Activated CD4-positive, alpha-beta T cell treated with anti-CD3 and anti-CD28 coated beads for 4 hours (primary cell): ENCODE data around the gene LY6G5C.

ENCODE experiments used
- DNase-seq, 2 donors: peaks; one replicate each; pipeline ENCODE4 v3.0.0-alpha.2; 2020

The LY6G5C gene

GRCh38 chr6:31660381-31661261 is 20.2 kb downstream of the LY6G5C start, which contains the start of gene C6orf47:
Gene C6orf47 (minus strand): TSS chr6:31660778. CDS start chr6:31659947, 831 bp downstream.
- peak; percentile 71 to 80 for DNase-seq

- peak in 1 of 2 donors; percentile 41 for DNase-seq
Observed at GRCh38 chr6:31659649-31660380, 21.1 kb downstream of the LY6G5C start.

GRCh38 chr6:31658983-31659648 is 21.8 kb downstream of the LY6G5C start:
- no peak for DNase-seq

GRCh38 chr6:31658158-31658688 is 22.6 kb downstream of the LY6G5C start:
- no peak for DNase-seq

GRCh38 chr6:31657406-31658157 is 23.3 kb downstream of the LY6G5C start:
- peak in 1 of 2 donors; percentile 25 for DNase-seq

GRCh38 chr6:31655349-31656237 is 25.3 kb downstream of the LY6G5C start, which contains the start of gene APOM:
Gene APOM (plus strand): TSS chr6:31655894. CDS start chr6:31655967, 73 bp downstream.
- DNase-seq = no peak

- DNase-seq = no peak
Observed at GRCh38 chr6:31654574-31655348, 26.1 kb downstream of the LY6G5C start.

- peak in 1 of 2 donors; percentile 90 for DNase-seq
Observed at GRCh38 chr6:31652925-31653724, 27.7 kb downstream of the LY6G5C start.

GRCh38 chr6:31651602-31652191 is 29.2 kb downstream of the LY6G5C start:
- no peak for DNase-seq

GRCh38 chr6:31645325-31645724 is 35.5 kb downstream of the LY6G5C start:
- no peak for DNase-seq

GRCh38 chr6:31643818-31644454 is 36.9 kb downstream of the LY6G5C start:
- DNase-seq = no peak

- DNase-seq = no peak
Observed at GRCh38 chr6:31642798-31643570, 37.9 kb downstream of the LY6G5C start.

- DNase-seq = no peak
Observed at GRCh38 chr6:31641370-31641769, 39.5 kb downstream of the LY6G5C start.

GRCh38 chr6:31640612-31641011 is 40.3 kb downstream of the LY6G5C start:
- DNase-seq = no peak

- peak in 1 of 2 donors; percentile 26 for DNase-seq
Observed at GRCh38 chr6:31639449-31639861, 41.4 kb downstream of the LY6G5C start.

GRCh38 chr6:31639043-31639442 is 41.8 kb downstream of the LY6G5C start:
- no peak for DNase-seq
